HG02678 (cell line): ENCODE measurements around the gene TEX13B.

ENCODE experiments used
- ATAC-seq: cut with Tn5 transposase; IDR thresholded peaks from one replicate; pipeline ENCODE4 v1.9.1; 2021; ENCODE audit warnings: mild to moderate bottlenecking, moderate library complexity; ENCODE audit not compliant: unreplicated experiment

TEX13B gene

DNA sequence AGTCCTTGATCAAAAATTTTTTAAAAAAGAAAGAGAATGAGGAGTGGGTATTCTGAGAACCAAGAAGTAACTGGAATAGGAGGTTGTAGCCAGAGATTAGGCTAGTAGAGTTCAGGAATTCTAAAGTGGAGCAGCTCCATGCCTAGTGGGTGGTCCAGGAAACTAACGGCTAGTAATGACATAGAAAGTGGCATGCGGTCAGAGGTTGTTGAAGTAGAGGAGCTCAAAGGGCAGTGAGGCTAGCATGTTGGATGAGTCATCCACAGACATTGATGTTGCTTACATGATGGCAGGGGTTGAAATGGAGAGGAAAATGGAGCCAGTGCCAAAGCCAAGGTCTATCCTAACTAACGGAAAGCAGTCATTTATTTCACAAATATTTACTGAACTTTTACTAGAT lies 42.1 kb downstream of the TEX13B start:
- ATAC-seq: no peak

- ATAC-seq: no peak
Observed at GRCh38 chrX:107936434-107936730, 45.8 kb downstream of the TEX13B start.

GRCh38 chrX:107935664-107936433 lies 46.3 kb downstream of the TEX13B start:
- no peak for ATAC-seq

- no peak for ATAC-seq
Observed at GRCh38 chrX:107935200-107935599, 47.0 kb downstream of the TEX13B start.

DNA sequence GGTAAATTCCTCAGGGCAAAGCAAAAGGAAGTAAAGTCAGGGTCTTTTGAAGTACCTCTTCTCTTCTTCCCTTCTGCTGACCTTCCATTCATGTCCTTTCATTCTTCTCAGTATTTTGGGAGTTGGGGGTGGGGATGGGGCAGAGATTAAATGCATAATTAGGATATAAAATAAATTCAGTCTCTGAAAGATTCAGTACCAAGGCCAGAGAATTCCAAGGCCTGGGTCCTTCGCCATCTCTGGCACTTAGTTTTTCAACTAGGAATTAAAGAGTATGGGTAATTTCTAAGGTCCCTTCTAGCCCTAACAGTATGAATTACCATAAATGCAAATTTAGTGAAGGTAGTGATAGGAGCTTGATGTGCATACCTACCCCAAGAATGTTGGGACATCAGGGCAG lies 47.9 kb downstream of the TEX13B start:
- ATAC-seq: no peak
